Measurements from ENCODE around the gene CHRDL2. TPM values are rescaled to one million over a fixed set of nuclear protein-coding genes. Genes with fewer than 3 reads are reported as not detected.

Gene CHRDL2
- total RNA-seq, 1 experiment from 2014 or later = not detected

DNA sequence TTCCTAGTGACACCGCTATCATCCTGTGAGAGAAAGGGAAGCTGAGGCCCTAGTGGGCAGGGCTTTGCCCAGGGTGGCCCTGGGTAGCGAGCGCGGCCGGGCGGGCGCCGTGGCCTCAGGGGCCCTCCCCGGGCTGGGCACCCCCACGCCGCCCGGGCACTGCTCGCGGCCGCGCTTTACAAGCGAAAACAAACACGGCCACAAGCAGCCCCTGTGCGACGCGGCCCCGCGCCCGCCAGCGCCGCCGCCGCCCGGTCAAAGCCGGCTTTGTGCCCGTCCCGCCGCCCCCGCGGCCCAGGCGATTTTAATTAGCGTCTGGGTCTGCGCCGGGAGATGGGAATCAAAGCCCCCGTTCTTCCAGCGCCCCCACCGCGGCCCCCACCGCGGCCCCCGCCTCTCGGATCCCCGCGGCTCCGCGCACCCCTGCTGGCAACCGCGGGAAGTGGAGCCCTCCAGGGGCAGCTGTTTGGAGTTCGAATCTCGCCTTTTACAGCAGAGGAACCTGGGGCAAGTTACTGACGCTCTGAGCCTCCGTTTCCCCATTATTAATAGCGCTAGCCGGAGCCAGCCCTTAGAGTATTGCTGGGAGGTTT is 47.9 kb downstream of the CHRDL2 start:
- intact Hi-C loops (cut with micrococcal nuclease) = no loop called here
- Histone ChIP-seq H3K79me2 (ENCODE audit: insufficient read depth, low read length) (no peaks in the 10 kb centered on the region), H3K9me3 (ENCODE audit: control insufficient read depth in 1 of 2, insufficient read depth in 1 of 2, low read depth in 1 of 2, low read length in 2 of 2) (no peaks in the 10 kb centered on the region), H4K20me1 (ENCODE audit: insufficient read depth) (no peaks in the 10 kb centered on the region), H3K9me2 (ENCODE audit: insufficient read depth) (no peaks in the 10 kb centered on the region), H3K4me1 (ENCODE audit: control insufficient read depth in 1 of 2, insufficient read depth in 2 of 2, low read length in 2 of 2) (peaks cover 0 to 9% of the 10 kb centered on the region in 2 experiments; a peak in 1 of 4 replicates), H3K27ac (ENCODE audit: low read depth, low read length) (no peak overlapping the region), H3K4me2 (ENCODE audit: low read length) (no peak overlapping the region), H2AFZ (ENCODE audit: low read depth, low read length, poor library complexity, severe bottlenecking) (no peak overlapping the region), H3K4me3 (replicated peaks in 1 of 2; ENCODE audit: low read depth in 1 of 2, low read length in 2 of 2) (no peak overlapping the region), H3K9ac (ENCODE audit: low read length) (no peak overlapping the region), H3K27me3 (ENCODE audit: insufficient read depth, low read length) (no peaks in the 10 kb centered on the region), H3K36me3 (ENCODE audit: control insufficient read depth in 1 of 2, insufficient read depth in 2 of 2, low read length in 2 of 2) (no peaks in the 10 kb centered on the region)
- ATAC-seq (no peak), DNase-seq (ENCODE audit: low read depth, low spot score) (no peak)
- no TSS peak for BruUV-seq (replicated peaks)
- CTCF ChIA-PET = no interaction called here
- POLR2A ChIA-PET = no interaction called here
- TF ChIP-seq, protein P1, sequence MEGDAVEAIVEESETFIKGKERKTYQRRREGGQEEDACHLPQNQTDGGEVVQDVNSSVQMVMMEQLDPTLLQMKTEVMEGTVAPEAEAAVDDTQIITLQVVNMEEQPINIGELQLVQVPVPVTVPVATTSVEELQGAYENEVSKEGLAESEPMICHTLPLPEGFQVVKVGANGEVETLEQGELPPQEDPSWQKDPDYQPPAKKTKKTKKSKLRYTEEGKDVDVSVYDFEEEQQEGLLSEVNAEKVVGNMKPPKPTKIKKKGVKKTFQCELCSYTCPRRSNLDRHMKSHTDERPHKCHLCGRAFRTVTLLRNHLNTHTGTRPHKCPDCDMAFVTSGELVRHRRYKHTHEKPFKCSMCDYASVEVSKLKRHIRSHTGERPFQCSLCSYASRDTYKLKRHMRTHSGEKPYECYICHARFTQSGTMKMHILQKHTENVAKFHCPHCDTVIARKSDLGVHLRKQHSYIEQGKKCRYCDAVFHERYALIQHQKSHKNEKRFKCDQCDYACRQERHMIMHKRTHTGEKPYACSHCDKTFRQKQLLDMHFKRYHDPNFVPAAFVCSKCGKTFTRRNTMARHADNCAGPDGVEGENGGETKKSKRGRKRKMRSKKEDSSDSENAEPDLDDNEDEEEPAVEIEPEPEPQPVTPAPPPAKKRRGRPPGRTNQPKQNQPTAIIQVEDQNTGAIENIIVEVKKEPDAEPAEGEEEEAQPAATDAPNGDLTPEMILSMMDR (IDR thresholded peaks at IDR 0.05 in 2 of 3, conservative IDR thresholded peaks at IDR 0.05 in 1 of 3; ENCODE audit: borderline replicate concordance in 1 of 3, insufficient read depth in 1 of 3, low read depth in 2 of 3, low read length in 2 of 3) = 0 out of 6 replicates have a peak, but pooled peaks of 2 of the 3 experiments have one; percentile 3 to 17
- TF ChIP-seq, protein P2, sequence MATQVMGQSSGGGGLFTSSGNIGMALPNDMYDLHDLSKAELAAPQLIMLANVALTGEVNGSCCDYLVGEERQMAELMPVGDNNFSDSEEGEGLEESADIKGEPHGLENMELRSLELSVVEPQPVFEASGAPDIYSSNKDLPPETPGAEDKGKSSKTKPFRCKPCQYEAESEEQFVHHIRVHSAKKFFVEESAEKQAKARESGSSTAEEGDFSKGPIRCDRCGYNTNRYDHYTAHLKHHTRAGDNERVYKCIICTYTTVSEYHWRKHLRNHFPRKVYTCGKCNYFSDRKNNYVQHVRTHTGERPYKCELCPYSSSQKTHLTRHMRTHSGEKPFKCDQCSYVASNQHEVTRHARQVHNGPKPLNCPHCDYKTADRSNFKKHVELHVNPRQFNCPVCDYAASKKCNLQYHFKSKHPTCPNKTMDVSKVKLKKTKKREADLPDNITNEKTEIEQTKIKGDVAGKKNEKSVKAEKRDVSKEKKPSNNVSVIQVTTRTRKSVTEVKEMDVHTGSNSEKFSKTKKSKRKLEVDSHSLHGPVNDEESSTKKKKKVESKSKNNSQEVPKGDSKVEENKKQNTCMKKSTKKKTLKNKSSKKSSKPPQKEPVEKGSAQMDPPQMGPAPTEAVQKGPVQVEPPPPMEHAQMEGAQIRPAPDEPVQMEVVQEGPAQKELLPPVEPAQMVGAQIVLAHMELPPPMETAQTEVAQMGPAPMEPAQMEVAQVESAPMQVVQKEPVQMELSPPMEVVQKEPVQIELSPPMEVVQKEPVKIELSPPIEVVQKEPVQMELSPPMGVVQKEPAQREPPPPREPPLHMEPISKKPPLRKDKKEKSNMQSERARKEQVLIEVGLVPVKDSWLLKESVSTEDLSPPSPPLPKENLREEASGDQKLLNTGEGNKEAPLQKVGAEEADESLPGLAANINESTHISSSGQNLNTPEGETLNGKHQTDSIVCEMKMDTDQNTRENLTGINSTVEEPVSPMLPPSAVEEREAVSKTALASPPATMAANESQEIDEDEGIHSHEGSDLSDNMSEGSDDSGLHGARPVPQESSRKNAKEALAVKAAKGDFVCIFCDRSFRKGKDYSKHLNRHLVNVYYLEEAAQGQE (IDR thresholded peaks at IDR 0.05; ENCODE audit: low read depth) = no peak
- RAD21 ChIA-PET (ENCODE audit: low non-redundant PET in 1 of 2, low total read pairs in 2 of 2, uncharacterized antibody in 2 of 2, unreplicated experiment in 2 of 2) = no interaction called here

Data from HCT116 (cell line).